GM19372 (cell line): Measurements from ENCODE around the gene CFAP43.
"Not testable (repeated sequence)": the region's sequence is repeated elsewhere in the genome, so short reads cannot be mapped to it uniquely, and the experiment has no call there.

ENCODE experiments used
- ATAC-seq: cut with Tn5 transposase; IDR thresholded peaks from one replicate; pipeline ENCODE4 v1.9.1; 2021; ENCODE audit warnings: mild to moderate bottlenecking, low read depth, moderate library complexity; ENCODE audit not compliant: unreplicated experiment

Gene CFAP43

GRCh38 chr10:104234934-104235333, 2.8 kb upstream of the CFAP43 start:
- ATAC-seq = no peak

DNA sequence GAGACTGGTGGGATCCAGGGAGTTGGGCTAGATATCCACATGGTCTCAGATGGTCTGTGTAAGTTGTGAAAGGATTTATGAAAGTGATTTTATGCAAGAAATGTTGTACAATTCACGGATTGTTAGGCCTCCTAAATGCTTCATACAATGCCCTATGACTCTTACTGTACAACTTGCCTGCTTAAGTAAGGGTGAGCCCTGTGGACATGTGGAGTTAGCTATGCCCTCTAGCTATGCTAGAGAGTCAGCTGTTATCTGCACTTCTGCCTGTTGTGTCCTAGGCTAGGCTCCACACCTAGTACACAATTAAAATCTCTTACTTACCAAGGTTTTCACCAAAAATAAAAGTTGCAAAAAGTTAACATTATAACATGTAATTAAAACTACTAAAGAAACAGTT, 1.7 kb upstream of the CFAP43 start:
- ATAC-seq = no peak

GRCh38 chr10:104232613-104233102, 494 bp upstream of the CFAP43 start:
- peak; percentile 3 for ATAC-seq

DNA sequence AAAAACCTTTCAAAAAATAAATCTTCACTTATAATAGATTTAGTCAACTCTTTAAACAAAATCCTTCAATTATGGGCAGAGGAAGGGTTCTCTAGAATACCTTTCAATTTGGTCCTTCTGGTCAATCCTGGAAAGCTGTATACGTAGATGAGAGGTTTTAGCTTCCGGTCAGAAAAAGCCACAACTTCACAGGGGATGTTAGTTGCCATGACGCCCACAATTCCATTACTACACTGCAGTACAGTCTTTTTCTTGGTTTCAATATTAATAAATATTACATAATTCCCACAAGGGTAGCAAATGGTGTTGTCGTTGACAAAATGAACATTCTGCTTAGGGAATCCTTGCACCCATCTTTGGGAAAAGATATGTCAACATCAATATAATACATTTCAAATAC, 1.7 kb downstream of the CFAP43 start:
- no peak for ATAC-seq

DNA sequence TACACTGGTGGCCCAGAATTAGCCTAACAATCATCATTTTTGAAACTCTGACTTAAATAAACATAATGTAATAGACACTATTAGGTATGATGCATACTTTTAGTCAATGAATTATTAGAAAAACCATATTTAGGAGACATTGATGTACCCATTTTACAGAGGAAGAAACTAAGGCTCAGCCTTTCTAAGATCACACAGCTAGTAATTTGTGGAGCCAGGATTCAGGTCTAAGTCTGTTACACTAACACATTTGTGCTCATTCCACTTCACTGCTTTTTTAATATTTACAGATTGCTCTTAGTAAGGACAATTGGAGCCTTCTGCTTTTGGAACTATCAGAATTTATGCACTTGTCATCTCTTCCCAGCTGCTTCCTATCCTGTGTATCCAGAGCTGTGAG, 8.9 kb downstream of the CFAP43 start:
- ATAC-seq = no peak

DNA sequence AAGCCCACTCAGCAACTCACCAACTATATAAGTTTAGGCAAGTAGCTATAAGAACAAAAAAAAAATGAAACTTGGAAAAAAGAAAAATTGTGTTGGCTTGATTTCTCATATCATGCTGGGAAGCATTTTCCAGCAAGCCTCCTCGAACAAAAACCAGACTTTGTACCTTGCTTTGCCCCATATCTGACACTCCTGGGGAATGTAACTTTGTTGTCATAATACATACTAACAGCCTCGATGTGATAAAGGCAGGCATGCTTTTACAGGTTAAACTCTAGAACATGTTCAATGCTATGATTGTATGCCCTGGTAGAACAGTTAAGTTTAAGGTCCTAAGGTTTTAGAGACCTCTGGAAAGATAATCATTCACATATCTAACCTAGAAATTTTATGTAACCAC, 11.6 kb downstream of the CFAP43 start:
- ATAC-seq = no peak

GRCh38 chr10:104218751-104219150, 13.4 kb downstream of the CFAP43 start:
- no peak for ATAC-seq

GRCh38 chr10:104216631-104217030, 15.5 kb downstream of the CFAP43 start:
- no peak for ATAC-seq

GRCh38 chr10:104209575-104210198, 22.5 kb downstream of the CFAP43 start:
- no peak for ATAC-seq

- ATAC-seq = no peak
These were observed 23.4 kb downstream of the CFAP43 start for GRCh38 chr10:104208730-104209129.

- no peak for ATAC-seq
These were observed 29.9 kb downstream of the CFAP43 start for GRCh38 chr10:104202231-104202630.

- ATAC-seq = no peak
These were observed 30.5 kb downstream of the CFAP43 start for GRCh38 chr10:104201636-104202035.

- no peak for ATAC-seq
These were observed 32.6 kb downstream of the CFAP43 start for GRCh38 chr10:104199567-104199966.

- no peak for ATAC-seq
These were observed 34.8 kb downstream of the CFAP43 start for GRCh38 chr10:104197364-104197763.

DNA sequence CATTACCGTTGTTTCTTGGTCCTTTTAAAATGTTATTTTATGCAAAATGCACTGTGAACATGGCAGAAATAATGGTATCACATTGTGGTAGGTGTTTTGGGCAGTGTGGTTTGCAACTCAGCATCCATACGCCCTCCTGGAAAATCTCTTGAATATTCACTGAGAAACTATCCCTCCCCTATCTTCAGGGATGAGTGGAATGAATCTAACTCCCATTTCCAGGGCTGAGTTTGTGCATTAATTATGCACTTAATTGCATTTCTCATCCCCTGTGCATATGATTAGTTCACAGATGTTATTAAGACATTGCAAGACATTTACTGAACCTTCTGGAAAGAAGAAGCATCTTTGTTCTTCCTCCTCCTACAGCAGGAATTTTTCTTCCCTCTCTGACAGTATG, 36.5 kb downstream of the CFAP43 start:
- ATAC-seq = no peak

- ATAC-seq = no peak
These were observed 38.4 kb downstream of the CFAP43 start for GRCh38 chr10:104193787-104194186.

GRCh38 chr10:104190695-104191094, 41.5 kb downstream of the CFAP43 start:
- ATAC-seq = no peak

DNA sequence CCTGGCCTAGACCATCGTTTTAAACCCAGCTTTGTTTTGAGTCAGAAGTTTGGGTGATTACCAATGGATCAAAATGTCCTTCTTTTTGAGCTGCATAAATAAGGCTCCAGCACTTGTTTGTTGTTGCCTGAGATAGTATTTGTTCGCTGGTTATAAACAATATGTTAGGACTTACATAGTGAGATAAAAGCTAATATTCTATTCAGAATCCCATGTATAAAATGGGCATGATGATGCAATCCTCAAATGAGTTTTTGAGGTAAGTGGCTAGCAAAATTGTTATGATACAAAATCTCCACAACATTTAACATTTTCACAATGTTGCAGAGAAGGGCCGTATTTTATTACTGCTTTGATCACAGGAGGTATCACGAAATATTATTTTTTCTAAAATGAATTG, 48.5 kb downstream of the CFAP43 start:
- no peak for ATAC-seq

DNA sequence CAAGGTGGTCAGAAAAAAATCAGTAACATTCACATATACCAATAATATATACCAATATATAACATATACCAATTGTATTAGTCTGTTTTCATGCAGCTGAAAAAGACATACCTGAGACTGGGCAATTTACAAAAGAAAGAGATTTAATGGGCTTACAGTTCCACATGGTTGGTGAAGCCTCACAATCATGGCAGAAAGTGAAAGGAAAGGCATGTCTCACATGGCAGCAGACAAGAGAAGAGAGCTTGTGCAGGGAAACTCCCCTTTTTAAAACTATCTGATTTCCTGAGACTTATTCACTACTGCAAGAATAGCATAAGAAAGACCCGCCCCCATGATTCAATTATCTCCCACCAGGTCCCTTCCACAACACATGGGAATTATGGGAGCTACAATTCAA, 58.0 kb downstream of the CFAP43 start:
- ATAC-seq = not testable (repeated sequence)

- no peak for ATAC-seq
These were observed 61.4 kb downstream of the CFAP43 start for GRCh38 chr10:104170610-104171254.

- ATAC-seq = no peak
These were observed 76.6 kb downstream of the CFAP43 start for GRCh38 chr10:104155591-104155990.

DNA sequence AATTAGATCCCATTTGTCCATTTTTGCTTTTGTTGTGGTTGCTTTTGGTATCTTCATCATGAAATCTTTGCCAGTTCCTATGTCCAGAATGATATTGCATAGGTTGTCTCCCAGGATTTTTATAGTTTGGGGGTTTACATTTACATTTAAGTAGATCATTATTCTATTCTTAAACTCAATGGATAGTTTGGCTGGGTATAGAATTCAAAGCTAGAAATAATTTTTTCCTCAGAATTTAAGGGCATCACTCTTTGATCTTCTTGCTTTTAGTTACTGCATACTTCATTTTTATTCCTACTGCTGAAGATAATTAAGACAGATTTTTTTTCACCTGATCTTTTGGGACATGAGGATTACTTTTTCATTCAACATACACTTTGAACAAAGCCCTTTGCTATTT, 80.4 kb downstream of the CFAP43 start:
- no peak for ATAC-seq
